B cell (primary cell): Measurements from ENCODE around the gene ELF3. TPM values are rescaled to one million over a fixed set of nuclear protein-coding genes. Genes with fewer than 3 reads are reported as not detected.

ENCODE experiments used
- ATAC-seq: fragments of 200-7000 bp; cut with Tn5 transposase; one replicate; pipeline ENCODE4 v1.10.0; 2021; ENCODE audit warnings: low read depth, mild to moderate bottlenecking, moderate number of reproducible peaks, moderate library complexity
- CTCF ChIA-PET: fragments of 350-600 bp; sonication (Branson Sonifier 250); formaldehyde crosslinking; loops from one replicate; lab custom pipeline; 2021; ENCODE audit warnings: antibody characterized with exemption, inconsistent platforms; lab: Charles Lee
- POLR2A ChIA-PET: fragments of 350-600 bp; sonication (Branson Sonifier 250); formaldehyde crosslinking; loops from one replicate; lab custom pipeline; 2021; ENCODE audit warnings: antibody characterized with exemption; lab: Charles Lee
- DNase-seq: peaks from one replicate; pipeline ENCODE4 v3.0.0; 2013
- H2AFZ ChIP-seq: 2 replicates; pipeline ENCODE4 v1.6.1; 2012; ENCODE audit warnings: mild to moderate bottlenecking, low read depth, low read length; ENCODE audit not compliant: insufficient read depth, poor library complexity, severe bottlenecking
- H3K27ac ChIP-seq, 2 donors: 1 replicate in 1 of 2; 2 replicates in 1 of 2; pipeline ENCODE4 v1.5.1; 2012 to 2013; ENCODE audit warnings: low read length in 2 of 2, mild to moderate bottlenecking in 2 of 2, moderate library complexity in 1 of 2
- H3K27me3 ChIP-seq, 4 experiments: fragments of 200-600 bp in 1 of 4; sonication (generic) in 1 of 4; replicated peaks in 1 of 4; 1 replicate in 2 of 4; 2 replicates in 2 of 4; pipeline versions ENCODE4 v1.6.1 to v1.7.0; 2013 to 2016; ENCODE audit warnings: low read length in 3 of 4, mild to moderate bottlenecking in 2 of 4, mixed read lengths in 1 of 4, moderate library complexity in 1 of 4; ENCODE audit not compliant: insufficient read depth in 4 of 4, control insufficient read depth in 3 of 4; ENCODE audit errors: control extremely low read depth in 1 of 4
- H3K36me3 ChIP-seq, 2 experiments: replicated peaks in 1 of 2; 1 replicate in 1 of 2; 2 replicates in 1 of 2; pipeline versions ENCODE4 v1.6.1 to v1.7.1; 2013; ENCODE audit warnings: low read length in 1 of 2; ENCODE audit not compliant: insufficient read depth in 2 of 2, control insufficient read depth in 1 of 2; ENCODE audit errors: control extremely low read depth in 1 of 2, extremely low read depth in 1 of 2
- H3K4me1 ChIP-seq, 2 donors: fragments of 200-600 bp in 1 of 2; sonication (generic) in 1 of 2; 1 replicate in 1 of 2; 2 replicates in 1 of 2; pipeline versions ENCODE4 v1.5.1 to v1.6.1; 2013 to 2017; ENCODE audit warnings: low read length in 2 of 2; ENCODE audit not compliant: control insufficient read depth in 2 of 2, insufficient read depth in 2 of 2
- H3K4me2 ChIP-seq: replicated peaks from 2 replicates; pipeline ENCODE3; 2012; ENCODE audit warnings: mild to moderate bottlenecking, low read depth, low read length; ENCODE audit not compliant: poor library complexity, severe bottlenecking
- H3K4me3 ChIP-seq, 5 experiments: fragments of 200-600 bp in 1 of 5; sonication (generic) in 1 of 5; 1 replicate in 3 of 5; 2 replicates in 2 of 5; pipeline versions ENCODE4 v1.5.1 to v1.7.0; 2011 to 2016; ENCODE audit warnings: low read length in 4 of 5, mild to moderate bottlenecking in 4 of 5, low read depth in 2 of 5, control low read depth in 1 of 5, moderate library complexity in 1 of 5; ENCODE audit not compliant: insufficient read depth in 1 of 5; ENCODE audit errors: control extremely low read depth in 1 of 5, extremely low read depth in 1 of 5
- H3K79me2 ChIP-seq: fragments of 200-600 bp; sonication (generic); one replicate; pipeline ENCODE4 v1.6.0; 2016; ENCODE audit warnings: low read length; ENCODE audit not compliant: control insufficient read depth, insufficient read depth
- H3K9ac ChIP-seq: fragments of 200-600 bp; sonication (generic); 2 replicates; pipeline ENCODE4 v1.6.1; 2017; ENCODE audit warnings: mild to moderate bottlenecking, low read length, moderate library complexity
- H3K9me3 ChIP-seq, 3 donors: one replicate each; pipeline versions ENCODE4 v1.6.1 to v1.7.1; 2013; ENCODE audit warnings: low read length in 2 of 3; ENCODE audit not compliant: control insufficient read depth in 2 of 3, insufficient read depth in 1 of 3; ENCODE audit errors: control extremely low read depth in 1 of 3
- H4K20me1 ChIP-seq: 2 replicates; pipeline ENCODE4 v1.6.0; 2012; ENCODE audit warnings: mild to moderate bottlenecking, low read length; ENCODE audit not compliant: insufficient read depth, control insufficient read depth, poor library complexity, severe bottlenecking
- H3K27ac Mint-ChIP-seq: one replicate; pipeline ENCODE4 v1.8.0; 2021; ENCODE audit warnings: mixed read lengths
- H3K27me3 Mint-ChIP-seq: one replicate; pipeline ENCODE4 v1.8.0; 2021; ENCODE audit warnings: mixed read lengths
- H3K4me1 Mint-ChIP-seq: one replicate; pipeline ENCODE4 v1.8.0; 2021; ENCODE audit warnings: mixed read lengths
- H3K4me3 Mint-ChIP-seq: one replicate; pipeline ENCODE4 v1.8.0; 2021; ENCODE audit warnings: mixed read lengths
- H3K9me3 Mint-ChIP-seq: one replicate; pipeline ENCODE4 v1.8.0; 2022; ENCODE audit warnings: mixed read lengths; ENCODE audit not compliant: insufficient read depth
- EZH2 ChIP-seq: IDR thresholded peaks from 2 replicates; pipeline ENCODE4 v1.6.1; 2012; ENCODE audit warnings: borderline replicate concordance, low read depth, mild to moderate bottlenecking, moderate library complexity, low read length; ENCODE audit not compliant: insufficient read depth, poor library complexity, severe bottlenecking
- WGBS: methylation state at CpG from one replicate; pipeline ENCODE4 v1.1.5; 2013; ENCODE audit warnings: missing lambda C conversion rate; ENCODE audit not compliant: insufficient coverage; 5-methylcytosine and 5-hydroxymethylcytosine counted together
- intact Hi-C: fragments of 100-400 bp; cut with micrococcal nuclease; formaldehyde crosslinking; loops from one replicate; pipeline ENCODE4 v1.10.0; 2022
- polyA plus RNA-seq: library from polyadenylated mRNA; depleted of rRNA; stranded (reverse); fragments of >200 nt; gene quantifications from 2 replicates; pipeline ENCODE4 v1.2.3, GENCODE V29; 2012
- total RNA-seq, 2 donors: library from RNA; stranded (reverse); fragments of 120-200 nt in 1 of 2; gene quantifications; 1 replicate in 1 of 2; 2 replicates in 1 of 2; pipeline versions ENCODE4 v1.2.3 to v1.2.4, GENCODE V29; 2013 to 2022
- TF ChIP-seq, protein P1 (sequence below): fragments of 200-600 bp; IDR thresholded peaks from one replicate; pipeline ENCODE4 v1.8.0; 2022; ENCODE audit warnings: antibody characterized with exemption, mild to moderate bottlenecking

Gene ELF3
- total and polyA plus RNA-seq, 2 donors (not counting 1 experiment from before 2014, with no cell fraction given), result 1.6 to 4.0 TPM

DNA sequence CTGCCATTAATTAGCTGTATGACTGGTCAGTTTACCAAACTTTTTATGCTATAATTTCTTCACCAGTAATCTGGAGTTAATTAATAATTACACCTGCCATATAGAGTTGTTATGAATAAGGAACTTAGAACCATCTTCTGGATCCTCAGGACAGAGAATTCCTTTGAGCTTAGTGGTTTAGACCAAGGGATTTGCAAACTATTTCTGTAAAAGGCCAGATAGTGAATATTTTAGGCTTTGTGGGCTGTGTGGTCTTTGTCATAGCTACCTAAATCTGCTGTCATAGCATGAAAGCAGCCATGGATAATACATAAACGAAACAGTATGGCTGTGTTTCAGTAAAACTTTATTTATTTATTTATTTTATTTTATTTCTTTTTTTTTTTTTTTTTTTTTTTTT is 46.1 kb upstream of the ELF3 start:
- ChIA-PET POLR2A (no interaction called here), CTCF (no interaction called here)
- peaks cover 15 to 49% of the 10 kb centered on the region in 2 experiments for H3K36me3 ChIP-seq
- H3K27me3 Mint-ChIP-seq, result no peaks in the 10 kb centered on the region
- H3K9ac ChIP-seq, result no peak overlapping the region
- H3K9me3 Mint-ChIP-seq, result no peaks in the 10 kb centered on the region
- TF ChIP-seq, protein P1, sequence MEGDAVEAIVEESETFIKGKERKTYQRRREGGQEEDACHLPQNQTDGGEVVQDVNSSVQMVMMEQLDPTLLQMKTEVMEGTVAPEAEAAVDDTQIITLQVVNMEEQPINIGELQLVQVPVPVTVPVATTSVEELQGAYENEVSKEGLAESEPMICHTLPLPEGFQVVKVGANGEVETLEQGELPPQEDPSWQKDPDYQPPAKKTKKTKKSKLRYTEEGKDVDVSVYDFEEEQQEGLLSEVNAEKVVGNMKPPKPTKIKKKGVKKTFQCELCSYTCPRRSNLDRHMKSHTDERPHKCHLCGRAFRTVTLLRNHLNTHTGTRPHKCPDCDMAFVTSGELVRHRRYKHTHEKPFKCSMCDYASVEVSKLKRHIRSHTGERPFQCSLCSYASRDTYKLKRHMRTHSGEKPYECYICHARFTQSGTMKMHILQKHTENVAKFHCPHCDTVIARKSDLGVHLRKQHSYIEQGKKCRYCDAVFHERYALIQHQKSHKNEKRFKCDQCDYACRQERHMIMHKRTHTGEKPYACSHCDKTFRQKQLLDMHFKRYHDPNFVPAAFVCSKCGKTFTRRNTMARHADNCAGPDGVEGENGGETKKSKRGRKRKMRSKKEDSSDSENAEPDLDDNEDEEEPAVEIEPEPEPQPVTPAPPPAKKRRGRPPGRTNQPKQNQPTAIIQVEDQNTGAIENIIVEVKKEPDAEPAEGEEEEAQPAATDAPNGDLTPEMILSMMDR, result no peak
- no peak for TF ChIP-seq EZH2
- H3K4me1 Mint-ChIP-seq, result peaks cover 1% of the 10 kb centered on the region
- no CpG with 5 or more reads among the region's 1 CpG for WGBS
- no peak for DNase-seq
- no peak overlapping the region for H3K4me3 Mint-ChIP-seq
- intact Hi-C loops, result no loop called here
- no peaks in the 10 kb centered on the region for H3K9me3 ChIP-seq
- H3K27ac Mint-ChIP-seq, result no peak overlapping the region
- H3K27ac ChIP-seq, result no peak overlapping the region
- H3K4me3 ChIP-seq, result no peak overlapping the region
- ATAC-seq, result no peak
- peaks cover 6% of the 10 kb centered on the region for H3K79me2 ChIP-seq
- no peak overlapping the region for H3K4me2 ChIP-seq
- no peaks in the 10 kb centered on the region for H4K20me1 ChIP-seq
- no peak overlapping the region for H2AFZ ChIP-seq
- H3K27me3 ChIP-seq, result no peaks in the 10 kb centered on the region
- H3K4me1 ChIP-seq, result no peaks in the 10 kb centered on the region

DNA sequence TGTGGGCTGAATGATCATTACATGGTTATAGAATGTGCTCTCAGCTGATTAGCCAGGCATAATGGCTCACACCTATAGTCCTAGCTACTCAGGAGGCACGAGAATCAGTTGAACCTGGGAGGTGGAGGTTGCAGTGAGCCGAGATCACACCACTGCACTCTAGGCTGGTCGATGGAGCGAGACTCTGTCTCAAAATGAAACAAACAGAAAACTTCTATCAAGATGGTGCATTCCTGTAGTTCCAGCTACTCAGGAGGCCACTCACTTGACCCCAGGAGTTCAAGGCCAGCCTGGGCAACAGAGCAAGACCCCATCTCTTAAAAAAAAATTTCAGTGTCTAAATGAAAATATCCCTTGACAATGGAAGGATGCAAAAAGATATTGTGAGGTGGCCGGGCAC is 44.2 kb upstream of the ELF3 start:
- intact Hi-C loops, result no loop called here
- POLR2A ChIA-PET, result no interaction called here

More for the DNA sequence above, 44.2 kb upstream of the ELF3 start:
- no peaks in the 10 kb centered on the region for H3K27me3 ChIP-seq
- no peak overlapping the region for H2AFZ ChIP-seq
- no peak for DNase-seq
- H3K79me2 ChIP-seq, result no peaks in the 10 kb centered on the region
- no peaks in the 10 kb centered on the region for H3K9me3 ChIP-seq
- no peak overlapping the region for H3K4me2 ChIP-seq
- Mint-ChIP-seq H3K9me3 (no peaks in the 10 kb centered on the region), H3K4me1 (peaks cover 1% of the 10 kb centered on the region), H3K27me3 (no peaks in the 10 kb centered on the region), H3K27ac (no peak overlapping the region), H3K4me3 (no peak overlapping the region)
- 100% methylated on average over 4 of the region's 5 CpGs for WGBS
- no peak overlapping the region for H3K9ac ChIP-seq
- TF ChIP-seq EZH2, result no peak
- TF ChIP-seq, protein P1, result no peak
- ATAC-seq, result no peak
- no peaks in the 10 kb centered on the region for H3K4me1 ChIP-seq
- no peaks in the 10 kb centered on the region for H4K20me1 ChIP-seq
- peaks cover 15 to 66% of the 10 kb centered on the region in 2 experiments for H3K36me3 ChIP-seq
- H3K4me3 ChIP-seq, result no peak overlapping the region
- CTCF ChIA-PET, result interaction anchor here (1.4 kb wide), 1 partner anchor 70 kb away, joined by 4 read pairs; no protein-coding TSS in a partner anchor
- no peak overlapping the region for H3K27ac ChIP-seq
